Stimulated activated CD4-positive, alpha-beta T cell treated with anti-CD3 and anti-CD28 coated beads, Interleukin-1b, Interleukin-23, amount 100 ng/mL, for 24 hours (primary cell): ENCODE data around the gene GATA1.
"Not testable (repeated sequence)": the region's sequence is repeated elsewhere in the genome, so short reads cannot be mapped to it uniquely, and the experiment has no call there.

ENCODE experiments used
- DNase-seq, 4 experiments: peaks; one replicate each; pipeline ENCODE4 v3.0.0-alpha.2; 2020; ENCODE audit warnings: low read depth in 4 of 4, low spot score in 1 of 4

The GATA1 gene

DNA sequence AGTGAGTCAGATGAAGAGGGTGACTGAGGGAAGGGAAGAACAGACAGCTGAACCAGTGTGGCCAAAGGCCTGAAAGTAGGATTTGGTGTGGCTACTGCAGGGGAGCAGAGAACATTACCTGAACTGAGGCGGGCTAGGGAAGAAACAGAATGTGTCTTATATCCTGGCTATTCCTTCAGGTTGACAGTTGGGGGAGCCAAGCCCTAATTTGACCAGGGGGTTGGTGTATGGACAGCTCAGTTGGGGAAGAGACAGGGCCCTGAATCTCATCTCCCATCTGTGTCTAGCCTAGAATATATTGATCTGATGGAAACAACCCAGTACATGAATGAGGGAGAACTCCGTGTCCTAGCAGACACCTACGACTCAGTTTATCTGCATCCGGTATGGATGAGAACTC is 19.7 kb downstream of the GATA1 start:
- DNase-seq, result no peak

DNA sequence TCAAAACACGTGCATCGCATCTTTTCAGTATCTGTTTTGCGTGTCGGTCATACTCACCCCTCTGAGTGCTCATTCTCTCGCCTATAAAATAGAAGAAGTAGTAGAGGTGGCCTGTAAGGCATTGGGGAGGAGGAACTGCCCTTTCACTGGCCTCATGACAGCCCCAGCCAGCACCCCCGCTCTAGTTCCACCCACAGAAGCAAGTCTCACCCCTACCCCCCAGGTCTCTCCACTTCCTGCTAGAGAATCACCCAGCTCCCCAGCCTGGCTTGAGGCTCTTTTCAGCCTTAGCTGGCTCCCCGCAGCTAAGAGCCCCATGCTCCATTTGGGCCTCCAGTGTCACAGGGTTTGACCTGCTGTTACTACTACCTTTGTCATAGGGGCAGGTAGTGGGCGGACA is 27.3 kb downstream of the GATA1 start:
- DNase-seq, result no peak

DNA sequence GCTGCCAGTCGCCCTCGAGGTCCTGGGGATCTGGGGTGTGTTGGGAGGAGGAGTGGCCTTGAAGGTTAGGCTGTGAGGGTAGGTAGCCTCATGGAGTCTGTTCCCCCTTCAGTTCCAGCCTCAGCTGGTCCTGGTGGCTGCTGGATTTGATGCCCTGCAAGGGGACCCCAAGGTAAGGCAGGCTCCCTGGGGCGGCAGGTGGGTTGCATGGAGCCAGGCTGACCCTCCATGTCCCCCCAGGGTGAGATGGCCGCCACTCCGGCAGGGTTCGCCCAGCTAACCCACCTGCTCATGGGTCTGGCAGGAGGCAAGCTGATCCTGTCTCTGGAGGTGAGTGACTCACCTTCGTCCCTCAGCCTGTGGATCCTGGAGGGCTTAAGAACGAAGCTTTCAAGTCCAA is 28.3 kb downstream of the GATA1 start:
- no peak for DNase-seq

DNA sequence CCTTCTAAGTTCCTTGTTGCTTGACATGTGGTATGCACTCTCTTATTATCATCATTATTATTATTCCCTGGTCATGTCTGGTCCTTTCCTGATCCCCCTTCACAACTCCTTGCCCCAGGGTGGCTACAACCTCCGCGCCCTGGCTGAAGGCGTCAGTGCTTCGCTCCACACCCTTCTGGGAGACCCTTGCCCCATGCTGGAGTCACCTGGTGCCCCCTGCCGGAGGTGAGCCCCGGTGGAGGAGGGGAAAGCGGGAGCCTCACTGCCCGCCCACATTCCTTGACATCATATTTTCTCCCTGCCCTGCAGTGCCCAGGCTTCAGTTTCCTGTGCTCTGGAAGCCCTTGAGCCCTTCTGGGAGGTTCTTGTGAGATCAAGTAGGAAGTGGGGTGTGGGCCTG is 28.9 kb downstream of the GATA1 start:
- DNase-seq, result no peak

DNA sequence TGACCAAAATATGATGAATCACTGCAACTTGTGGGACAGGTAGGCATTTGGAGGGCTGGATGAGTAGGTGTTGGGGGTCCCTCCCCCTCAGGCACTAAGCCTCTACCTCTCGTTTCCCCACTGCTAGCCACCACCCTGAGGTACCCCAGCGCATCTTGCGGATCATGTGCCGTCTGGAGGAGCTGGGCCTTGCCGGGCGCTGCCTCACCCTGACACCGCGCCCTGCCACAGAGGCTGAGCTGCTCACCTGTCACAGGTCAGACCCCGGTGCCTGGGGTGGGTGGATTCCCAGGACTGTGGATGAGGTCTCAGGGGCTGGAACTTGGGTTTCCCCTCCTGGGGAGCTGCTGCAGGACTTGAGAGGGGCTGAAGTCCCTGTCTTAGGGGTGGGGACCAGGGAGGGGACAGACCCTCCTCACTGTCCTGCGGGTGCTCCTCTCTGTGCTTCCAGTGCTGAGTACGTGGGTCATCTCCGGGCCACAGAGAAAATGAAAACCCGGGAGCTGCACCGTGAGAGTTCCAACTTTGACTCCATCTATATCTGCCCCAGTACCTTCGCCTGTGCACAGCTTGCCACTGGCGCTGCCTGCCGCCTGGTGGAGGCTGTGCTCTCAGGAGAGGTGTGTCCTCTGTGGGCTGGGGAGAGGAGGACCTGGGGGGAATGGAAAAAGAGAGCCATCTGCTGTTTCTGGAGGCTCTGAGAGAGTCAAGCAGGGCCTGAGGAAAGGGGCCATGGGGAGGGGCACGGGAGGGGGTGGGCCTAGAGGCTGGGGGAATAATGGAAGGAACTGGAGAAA is 29.8 kb downstream of the GATA1 start:
- DNase-seq, result no peak

DNA sequence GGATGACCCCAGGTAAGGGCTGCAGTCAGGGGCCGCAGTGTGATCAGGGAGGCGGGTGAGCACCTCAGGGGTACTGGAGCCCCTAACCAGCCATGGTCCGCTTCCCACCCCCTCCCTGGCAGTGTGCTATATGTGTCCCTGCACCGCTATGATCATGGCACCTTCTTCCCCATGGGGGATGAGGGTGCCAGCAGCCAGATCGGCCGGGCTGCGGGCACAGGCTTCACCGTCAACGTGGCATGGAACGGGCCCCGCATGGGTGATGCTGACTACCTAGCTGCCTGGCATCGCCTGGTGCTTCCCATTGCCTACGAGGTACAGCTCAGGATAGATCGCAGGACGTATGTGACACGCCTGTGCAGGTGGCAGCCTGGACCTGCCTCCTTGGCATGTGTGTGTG is 31.7 kb downstream of the GATA1 start:
- DNase-seq, result no peak

DNA sequence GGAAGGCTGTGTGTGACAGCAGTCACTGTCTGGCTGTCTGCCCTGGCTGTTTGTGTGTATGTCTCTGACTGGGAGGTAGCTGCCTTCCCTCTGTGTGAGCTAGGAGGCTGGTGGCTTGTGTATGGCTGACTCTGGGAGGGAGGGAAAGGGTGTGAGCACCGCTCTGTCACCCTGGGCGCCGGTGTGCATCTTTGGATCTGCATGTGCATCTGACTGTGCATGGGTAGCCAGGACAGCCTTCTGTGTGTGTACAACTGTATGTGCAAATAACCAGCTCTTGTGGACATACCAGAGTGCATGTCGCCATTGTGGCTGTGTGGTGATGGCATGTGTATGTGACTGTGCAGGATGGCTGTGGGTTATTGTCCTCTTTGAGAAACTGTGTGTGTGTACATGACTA is 32.5 kb downstream of the GATA1 start:
- DNase-seq, result no peak

DNA sequence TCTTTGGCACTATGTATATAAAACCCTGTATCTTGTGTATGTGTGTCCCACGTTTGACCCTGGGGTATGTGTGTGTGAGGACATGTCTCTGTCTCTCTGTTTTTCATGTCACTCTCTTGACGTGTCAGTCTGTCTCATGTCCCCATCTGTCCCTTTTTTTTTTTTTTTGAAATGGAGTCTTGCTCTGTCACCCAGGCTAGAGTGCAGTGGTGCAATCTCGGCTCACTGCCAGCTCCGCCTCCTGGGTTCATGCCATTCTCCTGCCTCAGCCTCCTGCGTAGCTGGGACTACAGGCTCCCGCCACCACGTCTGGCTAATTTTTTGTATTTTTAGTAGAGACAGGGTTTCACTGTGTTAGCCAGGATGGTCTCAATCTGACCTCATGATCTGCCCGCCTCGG is 33.0 kb downstream of the GATA1 start:
- DNase-seq, result not testable (repeated sequence)

DNA sequence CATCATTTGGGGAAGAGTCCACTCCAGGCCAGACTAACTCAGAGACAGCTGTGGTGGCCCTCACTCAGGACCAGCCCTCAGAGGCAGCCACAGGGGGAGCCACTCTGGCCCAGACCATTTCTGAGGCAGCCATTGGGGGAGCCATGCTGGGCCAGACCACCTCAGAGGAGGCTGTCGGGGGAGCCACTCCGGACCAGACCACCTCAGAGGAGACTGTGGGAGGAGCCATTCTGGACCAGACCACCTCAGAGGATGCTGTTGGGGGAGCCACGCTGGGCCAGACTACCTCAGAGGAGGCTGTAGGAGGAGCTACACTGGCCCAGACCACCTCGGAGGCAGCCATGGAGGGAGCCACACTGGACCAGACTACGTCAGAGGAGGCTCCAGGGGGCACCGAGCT is 36.7 kb downstream of the GATA1 start:
- no peak for DNase-seq

DNA sequence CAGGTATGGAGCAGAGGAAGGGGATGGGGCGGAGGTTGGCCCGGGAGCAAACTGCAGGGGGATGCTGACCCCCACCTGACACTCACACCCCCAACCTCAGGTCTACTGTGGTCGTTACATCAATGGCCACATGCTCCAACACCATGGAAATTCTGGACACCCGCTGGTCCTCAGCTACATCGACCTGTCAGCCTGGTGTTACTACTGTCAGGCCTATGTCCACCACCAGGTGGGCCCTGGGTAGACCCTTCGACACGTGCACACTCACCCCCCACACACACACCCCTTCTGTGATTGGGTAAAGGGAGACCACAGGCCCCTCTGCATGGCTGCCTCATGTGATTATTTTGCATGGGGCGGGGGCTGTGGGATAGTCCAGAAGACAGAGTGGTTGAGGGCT is 37.7 kb downstream of the GATA1 start:
- no peak for DNase-seq

DNA sequence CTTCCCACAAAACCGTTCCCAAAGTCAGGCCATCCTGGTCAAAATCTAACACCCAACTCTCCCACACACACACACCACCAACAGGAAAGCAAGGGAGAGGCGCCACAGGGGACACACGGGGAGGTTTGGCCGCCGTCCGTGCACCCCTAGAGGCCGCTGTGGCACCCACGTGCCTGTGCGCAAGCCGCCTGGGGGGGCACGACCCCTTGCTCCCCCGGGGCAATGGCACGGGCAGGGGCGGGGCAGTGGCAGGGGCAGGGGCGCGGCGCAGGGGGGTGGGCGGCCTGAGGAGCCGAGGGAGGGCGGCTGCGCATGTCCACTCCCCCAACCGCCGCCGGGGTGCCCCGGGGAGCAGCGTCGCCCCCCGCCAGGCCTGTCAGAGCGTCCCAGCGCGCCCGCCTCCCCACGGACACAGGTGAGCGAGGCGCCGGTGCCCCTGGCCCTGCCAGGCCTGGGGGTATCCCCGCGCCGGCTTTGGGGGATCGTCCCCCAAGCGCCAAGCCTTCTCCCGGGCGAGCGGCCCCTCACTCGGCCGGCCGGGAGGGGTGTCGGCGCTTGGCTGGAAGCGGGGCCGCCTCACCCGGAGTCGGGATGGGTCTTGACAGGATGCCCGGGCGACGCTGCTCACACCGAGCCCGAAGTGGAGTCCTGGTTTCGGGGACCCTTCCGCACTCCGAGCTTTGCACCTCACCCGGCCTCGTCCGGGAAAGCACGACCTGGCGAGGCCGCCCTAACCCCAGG is 39.9 kb downstream of the GATA1 start, which contains the start of gene ERAS:
Gene ERAS, plus strand, starts transcription at position 379 of the 741 bp plus-strand sequence. CDS start 2,611 bp downstream, outside the sequence.
- no peak for DNase-seq

DNA sequence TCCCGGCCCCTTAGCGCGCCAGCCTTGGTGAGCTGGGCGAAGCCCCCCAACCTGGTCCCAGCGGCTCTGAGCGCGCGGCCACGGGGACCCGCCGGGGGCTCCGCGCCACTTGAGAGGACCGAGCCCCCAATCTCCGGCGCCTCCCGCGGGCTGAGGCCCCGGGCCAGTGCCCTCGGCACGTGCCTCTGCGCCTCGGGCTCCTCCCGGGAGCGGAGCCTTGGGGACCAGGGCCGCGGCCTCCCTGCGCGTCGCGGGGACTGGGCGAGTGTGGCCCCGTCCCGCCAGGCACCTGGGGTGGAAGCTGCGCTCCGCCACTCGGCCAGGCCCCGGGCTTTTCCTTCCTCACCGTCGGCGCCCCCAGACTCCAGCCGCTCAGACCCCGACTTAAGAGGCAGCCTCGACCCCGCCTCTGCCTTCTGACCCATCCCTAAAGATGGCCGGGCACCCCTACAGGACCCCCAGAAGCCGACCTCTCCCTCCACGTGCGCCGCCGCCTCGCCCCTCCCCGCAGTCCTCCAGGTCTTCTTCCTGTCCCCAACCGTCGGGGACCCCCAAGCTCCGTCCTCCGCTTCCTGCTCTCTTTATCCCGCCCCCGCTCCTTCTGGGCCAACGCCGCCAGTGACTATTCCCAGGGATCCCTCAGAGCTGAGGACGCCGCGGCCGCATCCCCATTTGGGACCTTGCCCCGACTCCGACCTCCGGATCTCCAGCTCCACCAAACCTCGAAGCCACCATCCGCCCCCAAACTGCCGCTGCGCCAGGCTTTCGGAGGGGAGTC is 40.7 kb downstream of the GATA1 start:
- DNase-seq, result no peak

DNA sequence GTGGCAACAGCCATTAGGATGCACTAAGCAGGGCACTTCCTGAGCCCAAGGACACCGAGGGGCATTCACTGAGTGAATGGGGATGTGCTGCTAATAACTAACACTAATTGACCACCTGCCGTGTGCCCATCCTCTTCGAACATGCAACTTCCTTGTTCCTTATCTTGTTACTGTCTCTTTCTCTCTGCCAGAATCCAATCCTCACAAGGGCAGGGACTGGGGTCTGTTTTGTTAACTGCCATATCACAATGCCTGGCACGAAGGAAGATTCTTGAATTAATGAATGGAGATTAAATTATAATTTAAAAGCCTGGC is 41.2 kb downstream of the GATA1 start:
- DNase-seq, result no peak

DNA sequence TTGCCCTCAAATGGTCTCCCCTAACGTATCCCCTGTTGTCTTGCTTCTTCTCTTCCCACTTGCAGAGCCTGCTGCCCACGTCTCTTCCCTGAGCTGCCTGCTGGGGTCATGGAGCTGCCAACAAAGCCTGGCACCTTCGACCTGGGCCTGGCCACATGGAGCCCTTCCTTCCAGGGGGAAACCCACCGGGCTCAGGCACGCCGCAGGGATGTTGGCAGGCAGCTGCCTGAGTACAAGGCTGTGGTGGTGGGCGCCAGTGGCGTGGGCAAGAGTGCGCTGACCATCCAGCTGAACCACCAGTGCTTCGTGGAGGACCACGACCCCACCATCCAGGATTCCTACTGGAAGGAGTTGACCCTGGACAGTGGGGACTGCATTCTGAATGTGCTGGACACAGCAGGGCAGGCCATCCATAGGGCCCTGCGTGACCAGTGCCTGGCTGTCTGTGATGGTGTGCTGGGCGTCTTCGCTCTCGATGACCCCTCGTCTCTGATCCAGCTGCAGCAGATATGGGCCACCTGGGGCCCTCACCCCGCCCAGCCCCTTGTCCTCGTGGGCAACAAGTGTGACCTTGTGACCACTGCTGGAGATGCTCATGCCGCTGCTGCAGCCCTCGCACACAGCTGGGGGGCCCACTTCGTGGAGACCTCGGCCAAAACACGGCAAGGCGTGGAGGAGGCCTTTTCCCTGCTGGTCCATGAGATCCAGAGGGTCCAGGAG is 42.8 kb downstream of the GATA1 start:
- DNase-seq, result no peak

DNA sequence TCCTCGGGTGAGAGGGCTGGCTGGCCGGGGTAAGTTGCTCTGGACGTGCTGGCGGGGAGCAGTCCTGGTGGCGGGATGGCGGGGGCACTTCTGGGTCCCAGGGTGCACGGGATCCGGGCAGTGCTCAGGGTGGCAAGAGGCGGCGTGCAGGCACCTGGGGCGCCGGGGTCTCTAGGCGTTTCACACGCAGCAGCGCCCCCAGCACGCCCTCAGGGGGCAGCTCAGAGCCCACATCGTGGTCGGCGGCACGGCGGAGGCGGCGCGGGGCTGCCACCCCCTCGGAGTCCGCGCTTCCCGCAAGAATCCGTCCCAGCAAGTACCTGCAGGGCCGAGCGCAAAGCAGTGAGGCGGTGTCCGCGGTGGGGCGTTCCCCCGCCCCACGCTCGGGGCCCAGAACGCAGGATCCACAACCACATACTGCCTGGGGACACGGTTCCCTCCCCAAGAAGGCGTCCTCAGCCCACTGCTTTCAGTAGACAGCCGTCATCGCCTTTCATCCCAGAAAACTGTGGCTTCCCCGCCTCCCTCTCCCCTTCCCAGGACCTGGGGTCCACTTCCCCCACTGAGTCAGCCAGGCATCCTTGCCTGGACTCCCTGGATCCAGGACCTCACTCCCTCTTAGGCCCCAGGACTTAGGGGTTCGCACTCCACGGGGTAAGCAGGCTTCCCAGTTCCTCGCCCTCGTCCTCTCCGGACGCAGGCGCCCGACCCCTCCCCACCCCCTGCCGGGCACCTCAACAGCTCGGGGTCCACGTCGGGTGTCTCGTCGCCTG is 44.9 kb downstream of the GATA1 start:
- DNase-seq, result no peak

DNA sequence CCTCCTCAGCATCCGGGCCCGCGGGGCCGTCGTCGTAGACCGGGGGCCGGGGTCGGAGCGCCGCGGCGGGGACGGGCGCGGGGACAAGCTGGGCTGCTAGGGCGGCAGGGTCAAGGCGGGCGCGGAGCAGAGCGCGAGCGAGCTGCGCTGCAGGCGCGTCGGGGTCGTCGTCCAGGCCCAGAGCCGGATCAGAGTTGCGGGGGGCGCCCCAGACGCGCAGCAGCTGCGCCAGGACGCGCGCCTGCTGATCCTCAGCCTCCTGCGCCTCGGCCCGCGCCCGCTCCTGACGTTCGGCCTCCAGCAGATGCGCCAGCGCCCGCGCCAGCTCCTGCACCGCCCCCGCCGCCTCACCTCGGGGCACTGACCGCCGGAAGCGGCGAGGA is 45.5 kb downstream of the GATA1 start:
- no peak for DNase-seq

DNA sequence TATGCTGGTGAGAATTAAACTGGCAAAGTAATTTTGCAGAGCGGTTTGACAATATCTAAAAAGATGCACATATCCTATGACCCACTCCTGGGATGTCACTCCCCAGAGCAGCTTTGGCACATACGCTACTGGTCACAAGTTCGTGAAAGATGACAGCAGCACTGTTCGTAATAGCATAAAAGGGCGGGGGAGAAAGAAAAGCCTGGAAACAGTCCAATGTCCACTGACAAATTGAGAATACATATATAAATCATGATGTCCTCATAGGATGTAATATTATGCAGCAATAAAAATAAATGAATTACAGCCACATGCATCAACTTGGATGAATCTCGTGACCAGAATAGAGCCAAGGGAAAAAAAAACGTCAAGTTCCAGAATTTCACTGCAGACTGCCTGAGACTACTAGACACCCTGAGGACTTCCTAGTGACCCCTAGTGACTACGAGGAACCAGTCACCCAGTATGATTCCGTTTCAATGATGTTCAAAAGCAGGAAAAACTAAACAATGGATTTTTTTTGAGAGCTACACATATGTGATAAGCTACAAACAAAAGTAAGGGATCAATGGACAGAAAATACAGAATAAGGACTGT is 47.2 kb downstream of the GATA1 start:
- DNase-seq, result no peak

DNA sequence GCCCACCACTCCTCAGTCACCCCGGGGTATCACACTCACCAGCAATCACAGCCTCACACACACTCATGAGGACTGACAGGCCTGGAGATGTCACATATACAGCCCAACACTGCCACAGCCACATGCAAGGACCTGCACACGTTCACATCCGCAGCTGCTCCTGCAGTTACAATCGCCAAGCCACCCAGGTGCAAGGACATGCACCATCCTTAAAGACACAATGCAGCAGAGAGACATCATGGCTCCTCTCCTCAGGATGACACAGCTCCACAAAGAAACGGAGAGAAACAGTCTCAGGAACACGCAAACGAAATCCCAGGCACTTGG is 48.0 kb downstream of the GATA1 start:
- no peak for DNase-seq

DNA sequence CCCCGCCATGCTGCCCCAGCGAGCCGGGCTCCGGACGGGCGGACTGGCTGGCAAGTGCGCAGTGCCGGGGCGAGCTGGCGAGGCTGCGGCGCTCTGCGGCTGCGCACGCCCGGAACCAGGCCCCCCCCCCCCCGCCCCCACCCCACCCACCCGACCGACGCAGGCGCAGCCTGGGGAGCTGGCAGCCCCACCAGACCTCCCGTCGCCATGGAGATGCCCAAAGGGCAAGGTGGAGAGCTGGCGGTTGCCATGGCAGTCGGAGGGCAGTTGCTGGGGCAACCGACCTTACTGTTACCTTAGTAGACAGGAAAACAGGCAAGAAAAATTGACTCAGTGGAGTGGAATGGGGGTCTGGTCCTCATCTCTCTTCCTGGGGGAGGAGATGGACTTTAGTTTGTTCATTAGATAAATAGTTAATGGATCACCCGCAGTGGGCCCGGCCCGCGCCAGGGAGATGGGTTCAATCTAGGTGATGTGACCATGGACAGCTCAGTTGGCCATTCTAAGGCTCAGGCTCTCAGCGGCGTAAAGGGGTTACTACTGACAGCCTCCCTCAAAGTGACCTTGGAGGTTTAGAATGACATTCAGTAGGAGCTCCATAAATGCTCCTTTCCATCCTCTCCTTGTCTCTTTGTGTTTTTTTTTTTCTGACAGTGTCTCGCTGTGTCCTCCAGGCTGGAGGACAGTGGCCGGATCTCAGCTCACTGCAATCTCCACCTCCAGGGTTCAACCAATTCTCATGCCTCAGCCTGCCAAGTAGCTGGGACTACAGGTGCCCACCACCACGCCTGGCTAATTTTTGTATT is 49.3 kb downstream of the GATA1 start, which contains the start of gene PCSK1N:
Gene PCSK1N, minus strand, starts transcription at position 87 of the 806 bp plus-strand sequence. Its CDS starts 78 bp downstream, at position 9.
- no peak for DNase-seq
